ENCODE measurements around the gene A3GALT2.
A peak's percentile ranks its signal among the peaks of the same experiment; 100 is the strongest.

The A3GALT2 gene

GRCh38 chr1:33349778-33350610, 29.1 kb upstream of the A3GALT2 start:
- peak; percentile 86 for DNase-seq

- DNase-seq = peak; percentile 50
Measured at GRCh38 chr1:33349081-33349759, 28.3 kb upstream of the A3GALT2 start.

- peak; percentile 18 for DNase-seq
Measured at GRCh38 chr1:33348676-33349080, 27.8 kb upstream of the A3GALT2 start.

GRCh38 chr1:33348194-33348593, 27.3 kb upstream of the A3GALT2 start:
- no peak for DNase-seq

- DNase-seq = no peak
Measured at GRCh38 chr1:33347650-33347992, 26.7 kb upstream of the A3GALT2 start.

GRCh38 chr1:33346927-33347649, 26.2 kb upstream of the A3GALT2 start:
- DNase-seq = no peak

GRCh38 chr1:33346533-33346926, 25.6 kb upstream of the A3GALT2 start:
- DNase-seq = no peak

GRCh38 chr1:33344896-33345560, 24.1 kb upstream of the A3GALT2 start:
- no peak for DNase-seq

- DNase-seq = no peak
Measured at GRCh38 chr1:33343539-33343938, 22.6 kb upstream of the A3GALT2 start.

- DNase-seq = no peak
Measured at GRCh38 chr1:33342041-33342723, 21.3 kb upstream of the A3GALT2 start.

- no peak for DNase-seq
Measured at GRCh38 chr1:33341190-33341589, 20.3 kb upstream of the A3GALT2 start.

- no peak for DNase-seq
Measured at GRCh38 chr1:33339413-33339812, 18.5 kb upstream of the A3GALT2 start.

- no peak for DNase-seq
Measured at GRCh38 chr1:33338440-33339211, 17.7 kb upstream of the A3GALT2 start.

GRCh38 chr1:33338048-33338439, 17.1 kb upstream of the A3GALT2 start:
- no peak for DNase-seq

- no peak for DNase-seq
Measured at GRCh38 chr1:33337441-33337840, 16.5 kb upstream of the A3GALT2 start.

- no peak for DNase-seq
Measured at GRCh38 chr1:33336580-33336979, 15.7 kb upstream of the A3GALT2 start.

GRCh38 chr1:33335020-33335419, 14.1 kb upstream of the A3GALT2 start:
- DNase-seq = no peak

- DNase-seq = no peak
Measured at GRCh38 chr1:33334081-33334552, 13.2 kb upstream of the A3GALT2 start.

- DNase-seq = no peak
Measured at GRCh38 chr1:33332881-33333280, 12.0 kb upstream of the A3GALT2 start.

GRCh38 chr1:33332357-33332789, 11.5 kb upstream of the A3GALT2 start:
- DNase-seq = no peak
